ENCODE measurements around the gene DNAJC6.

DNAJC6 gene

DNA sequence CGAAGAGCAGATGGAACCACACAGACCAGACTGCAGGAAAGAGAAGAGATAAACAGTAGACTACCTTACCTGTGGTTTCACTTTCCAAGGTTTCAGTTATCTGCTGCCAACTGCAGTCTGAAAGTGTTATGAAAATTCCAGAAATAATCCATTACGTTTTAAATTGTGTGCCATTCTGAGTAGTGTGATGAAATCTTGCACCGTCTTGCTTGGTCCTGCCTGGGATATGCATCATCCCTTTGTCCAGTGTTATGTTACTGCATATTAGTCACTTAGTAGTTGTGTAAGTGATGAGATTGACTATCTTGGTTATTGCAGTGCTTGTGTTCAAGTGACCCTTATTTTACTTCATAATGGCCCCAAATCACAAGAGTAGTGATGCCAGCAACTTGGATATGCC is 33.9 kb downstream of the DNAJC6 start:
- CTCF ChIA-PET = no interaction called here
- POLR2A ChIA-PET = no interaction called here
- TF ChIP-seq CTCF (IDR thresholded peaks at IDR 0.05; ENCODE audit: insufficient read depth, low read length, missing control alignments) = no peak
- no peak overlapping the region for H3K4me3 ChIP-seq (ENCODE audit: low read depth, low read length)
- DNase-seq (ENCODE audit: low read depth, low spot score) = no peak

DNA sequence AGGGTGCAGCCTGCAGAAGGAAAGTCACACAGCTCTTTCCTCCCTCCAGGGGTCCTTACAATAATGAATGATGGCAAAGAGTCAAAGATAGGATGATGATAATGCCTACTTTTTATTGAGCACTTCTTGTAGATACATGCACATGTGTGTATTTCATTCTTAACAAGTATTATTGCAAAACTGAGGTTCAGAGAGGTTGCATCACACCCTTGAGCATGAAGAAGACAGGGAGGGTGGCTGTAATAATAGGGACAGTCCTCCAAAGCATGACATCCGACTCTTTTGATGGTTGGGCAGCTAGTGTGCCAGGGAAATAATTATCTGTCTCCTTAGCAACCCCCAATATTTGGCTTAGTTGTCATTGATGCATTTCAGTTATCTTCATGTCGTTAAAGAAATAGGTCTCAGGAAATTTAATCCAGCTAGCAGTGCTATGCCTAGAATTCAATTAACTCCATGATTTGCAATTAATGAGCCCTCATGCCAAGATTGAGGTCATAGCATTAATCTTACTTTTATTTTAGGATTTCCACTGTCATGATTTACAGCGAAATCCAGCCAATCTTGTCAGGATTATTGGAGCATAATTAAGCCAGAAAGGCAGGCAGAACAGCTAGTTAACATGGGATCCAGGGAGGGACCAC is 35.0 kb downstream of the DNAJC6 start:
- no peak overlapping the region for H3K4me3 ChIP-seq (ENCODE audit: low read depth, low read length)

DNA sequence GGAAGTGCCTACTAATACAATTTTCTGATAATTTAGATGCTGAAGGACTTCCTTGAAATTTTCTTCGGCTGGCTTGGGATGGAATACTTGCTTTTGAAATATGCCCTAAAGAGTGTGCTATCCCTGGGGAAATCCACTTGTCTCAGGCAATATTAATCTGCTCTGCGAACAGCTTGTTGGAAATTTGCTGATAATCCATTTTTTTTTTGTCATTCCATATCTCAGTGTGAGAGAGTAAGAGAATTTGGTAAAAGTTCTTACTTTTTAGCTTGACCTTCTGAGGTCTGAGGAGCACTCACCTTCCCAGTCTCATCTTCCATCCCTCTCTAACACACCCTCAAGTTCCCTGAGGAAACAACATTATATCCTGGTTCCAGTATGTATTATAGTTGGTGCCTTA is 36.8 kb downstream of the DNAJC6 start:
- TF ChIP-seq CTCF (IDR thresholded peaks at IDR 0.05; ENCODE audit: insufficient read depth, low read length, missing control alignments) = no peak
- DNase-seq (ENCODE audit: low read depth, low spot score) = no peak
- POLR2A ChIA-PET = no interaction called here
- H3K4me3 ChIP-seq (ENCODE audit: low read depth, low read length) = no peak overlapping the region
- CTCF ChIA-PET = no interaction called here

More for the DNA sequence above, 35.0 kb downstream of the DNAJC6 start:
- no peak for DNase-seq (ENCODE audit: low read depth, low spot score)
- no peak for TF ChIP-seq CTCF (IDR thresholded peaks at IDR 0.05; ENCODE audit: insufficient read depth, low read length, missing control alignments)
- POLR2A ChIA-PET = no interaction called here
- CTCF ChIA-PET = no interaction called here

- no peak overlapping the region for H3K4me3 ChIP-seq (ENCODE audit: low read depth, low read length)
- ChIA-PET CTCF (no interaction called here), POLR2A (no interaction called here)
- DNase-seq (ENCODE audit: low read depth, low spot score) = no peak
- no peak for TF ChIP-seq CTCF (IDR thresholded peaks at IDR 0.05; ENCODE audit: insufficient read depth, low read length, missing control alignments)
These were observed 45.8 kb downstream of the DNAJC6 start for GRCh38 chr1:65355031-65355712.

GRCh38 chr1:65357291-65357960 is 48.1 kb downstream of the DNAJC6 start:
- DNase-seq (ENCODE audit: low read depth, low spot score) = no peak
- no peak for TF ChIP-seq CTCF (IDR thresholded peaks at IDR 0.05; ENCODE audit: insufficient read depth, low read length, missing control alignments)
- POLR2A ChIA-PET = no interaction called here

DNA sequence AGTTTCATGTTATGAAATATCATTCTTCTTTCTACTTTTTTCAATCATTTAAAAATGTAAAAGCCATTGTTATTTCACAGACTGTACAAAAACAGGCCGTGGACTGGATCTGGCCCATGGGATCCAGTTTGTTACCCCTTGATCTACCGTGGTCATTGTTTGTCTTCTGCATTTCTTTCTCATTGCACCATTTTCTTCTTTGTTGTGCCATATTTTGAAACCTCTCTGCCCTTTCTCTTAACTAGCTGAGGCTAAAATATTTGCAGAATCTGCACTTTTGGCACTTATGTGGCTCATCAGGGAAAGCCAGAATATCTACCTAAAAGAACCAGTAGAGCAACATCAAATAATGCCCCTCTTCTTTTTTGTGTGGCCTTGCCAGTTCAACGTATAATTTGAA is 50.5 kb downstream of the DNAJC6 start:
- CTCF ChIA-PET = no interaction called here

More at GRCh38 chr1:65357291-65357960, 48.1 kb downstream of the DNAJC6 start:
- CTCF ChIA-PET = no interaction called here
- no peak overlapping the region for H3K4me3 ChIP-seq (ENCODE audit: low read depth, low read length)

More for the DNA sequence above, 50.5 kb downstream of the DNAJC6 start:
- DNase-seq (ENCODE audit: low read depth, low spot score) = no peak
- no peak for TF ChIP-seq CTCF (IDR thresholded peaks at IDR 0.05; ENCODE audit: insufficient read depth, low read length, missing control alignments)
- POLR2A ChIA-PET = no interaction called here
- H3K4me3 ChIP-seq (ENCODE audit: low read depth, low read length) = no peak overlapping the region

Measured in AG04449 (cell line).